PFSK-1 (cell line): ENCODE data around the gene USP31.

Experiments
- FOXP2 ChIP-seq: optimal IDR thresholded peaks from 2 replicates; pipeline ENCODE3; 2011; ENCODE audit warnings: borderline replicate concordance, control low read depth, inconsistent platforms; ENCODE audit not compliant: insufficient read depth; ENCODE audit errors: extremely low read length, extremely low read depth
- POLR2AphosphoS5 ChIP-seq: IDR thresholded peaks from 2 replicates; pipeline ENCODE4 v1.6.1; 2012; ENCODE audit warnings: low read depth, mild to moderate bottlenecking, control low read depth, low read length, moderate library complexity
- REST ChIP-seq, 2 experiments: IDR thresholded peaks; 2 replicates each; pipeline versions ENCODE4 v1.6.1 to v1.8.0; 2011 to 2012; ENCODE audit warnings: low read depth in 2 of 2, low read length in 2 of 2, control low read depth in 1 of 2, inconsistent platforms in 1 of 2, mild to moderate bottlenecking in 1 of 2, moderate library complexity in 1 of 2; ENCODE audit not compliant: insufficient read depth in 1 of 2
- SIN3A ChIP-seq: IDR thresholded peaks from 2 replicates; pipeline ENCODE4 v1.6.1; 2012; ENCODE audit warnings: mild to moderate bottlenecking, low read length, moderate library complexity, borderline replicate concordance; ENCODE audit not compliant: insufficient read depth
- TAF1 ChIP-seq: IDR thresholded peaks from 2 replicates; pipeline ENCODE4 v1.6.1; 2012; ENCODE audit warnings: low read length, control low read depth, borderline replicate concordance; ENCODE audit not compliant: insufficient read depth

Gene USP31

GRCh38 chr16:23107117-23107516, 42.1 kb downstream of the USP31 start:
- TF ChIP-seq POLR2AphosphoS5 = no peak
- TF ChIP-seq REST (IDR thresholded peaks at IDR 0.05; ENCODE audit: insufficient read depth in 1 of 2, low read depth in 2 of 2, low read length in 2 of 2) = no peak
- TF ChIP-seq FOXP2 = no peak
- TF ChIP-seq SIN3A = no peak
- no peak for TF ChIP-seq TAF1

- TF ChIP-seq REST (IDR thresholded peaks at IDR 0.05; ENCODE audit: insufficient read depth in 1 of 2, low read depth in 2 of 2, low read length in 2 of 2) (no peak), FOXP2 (no peak), TAF1 (no peak), POLR2AphosphoS5 (no peak), SIN3A (no peak)
These were observed 43.9 kb downstream of the USP31 start for GRCh38 chr16:23105309-23105708.

- no peak for TF ChIP-seq POLR2AphosphoS5
- TF ChIP-seq REST (IDR thresholded peaks at IDR 0.05; ENCODE audit: insufficient read depth in 1 of 2, low read depth in 2 of 2, low read length in 2 of 2) = no peak
- TF ChIP-seq SIN3A = no peak
- no peak for TF ChIP-seq FOXP2
- no peak for TF ChIP-seq TAF1
These were observed 45.0 kb downstream of the USP31 start for GRCh38 chr16:23104032-23104955.

- TF ChIP-seq REST (IDR thresholded peaks at IDR 0.05; ENCODE audit: insufficient read depth in 1 of 2, low read depth in 2 of 2, low read length in 2 of 2) (no peak), TAF1 (no peak), FOXP2 (no peak), POLR2AphosphoS5 (no peak)
These were observed 45.6 kb downstream of the USP31 start for GRCh38 chr16:23103603-23104002.
